Measurements from ENCODE around the gene CLDN19.
A peak's percentile ranks its signal among the peaks of the same experiment; 100 is the strongest.

CLDN19 gene

DNA sequence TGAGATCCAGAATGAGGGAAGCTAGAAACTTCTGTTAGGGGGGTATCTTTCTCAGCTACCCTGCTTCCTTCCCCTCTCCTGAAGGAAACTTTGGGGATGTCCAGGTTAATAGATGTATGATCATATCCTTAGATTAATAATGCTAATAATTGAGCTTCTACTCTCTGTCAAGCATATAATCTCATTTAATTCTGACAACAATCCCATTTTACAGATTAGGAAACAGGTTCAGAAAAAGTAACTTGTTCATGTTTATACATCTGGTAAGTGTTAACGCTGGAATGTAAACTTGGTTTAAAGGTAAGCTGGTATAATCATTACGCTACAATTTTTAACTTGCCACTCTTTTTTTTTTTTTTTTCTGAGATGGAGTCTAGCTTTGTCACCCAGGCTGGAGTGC is 43.1 kb upstream of the CLDN19 start:
- DNase-seq, result no peak
- peaks cover 45% of the 10 kb centered on the region for H3K36me3 ChIP-seq
- TF ChIP-seq, protein P1, sequence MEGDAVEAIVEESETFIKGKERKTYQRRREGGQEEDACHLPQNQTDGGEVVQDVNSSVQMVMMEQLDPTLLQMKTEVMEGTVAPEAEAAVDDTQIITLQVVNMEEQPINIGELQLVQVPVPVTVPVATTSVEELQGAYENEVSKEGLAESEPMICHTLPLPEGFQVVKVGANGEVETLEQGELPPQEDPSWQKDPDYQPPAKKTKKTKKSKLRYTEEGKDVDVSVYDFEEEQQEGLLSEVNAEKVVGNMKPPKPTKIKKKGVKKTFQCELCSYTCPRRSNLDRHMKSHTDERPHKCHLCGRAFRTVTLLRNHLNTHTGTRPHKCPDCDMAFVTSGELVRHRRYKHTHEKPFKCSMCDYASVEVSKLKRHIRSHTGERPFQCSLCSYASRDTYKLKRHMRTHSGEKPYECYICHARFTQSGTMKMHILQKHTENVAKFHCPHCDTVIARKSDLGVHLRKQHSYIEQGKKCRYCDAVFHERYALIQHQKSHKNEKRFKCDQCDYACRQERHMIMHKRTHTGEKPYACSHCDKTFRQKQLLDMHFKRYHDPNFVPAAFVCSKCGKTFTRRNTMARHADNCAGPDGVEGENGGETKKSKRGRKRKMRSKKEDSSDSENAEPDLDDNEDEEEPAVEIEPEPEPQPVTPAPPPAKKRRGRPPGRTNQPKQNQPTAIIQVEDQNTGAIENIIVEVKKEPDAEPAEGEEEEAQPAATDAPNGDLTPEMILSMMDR (IDR thresholded peaks at IDR 0.05; ENCODE audit: low read depth, low read length), result no peak
- no peak overlapping the region for H3K4me3 ChIP-seq (ENCODE audit: low read depth, low read length)
- no peaks in the 10 kb centered on the region for H3K27me3 ChIP-seq (ENCODE audit: insufficient read depth, low read depth, severe bottlenecking)
- H3K27ac ChIP-seq, result no peak overlapping the region
- no peaks in the 10 kb centered on the region for H3K9me3 ChIP-seq (ENCODE audit: severe bottlenecking)

DNA sequence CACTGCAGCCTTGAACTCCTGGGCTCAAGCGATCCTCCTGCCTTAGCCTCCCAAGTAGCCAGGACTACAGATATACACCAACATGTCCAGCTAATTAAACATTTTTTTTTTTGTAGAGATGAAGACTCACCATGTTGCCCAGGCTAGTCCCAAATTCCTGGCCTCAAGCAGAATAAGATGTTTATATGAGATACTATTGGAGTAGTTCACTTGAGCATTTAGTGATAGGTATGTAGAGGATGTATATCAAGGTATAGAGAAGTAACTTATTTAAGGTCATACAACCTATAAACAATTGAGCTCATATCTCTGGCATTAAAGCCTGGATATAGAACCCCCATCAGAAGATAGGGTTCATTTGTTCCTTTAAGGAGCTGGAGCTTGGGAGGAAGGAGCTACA is 40.1 kb upstream of the CLDN19 start:
- Histone ChIP-seq H3K36me3 (peaks cover 62% of the 10 kb centered on the region), H3K4me3 (ENCODE audit: low read depth, low read length) (no peak overlapping the region), H3K27ac (no peak overlapping the region), H3K9me3 (ENCODE audit: severe bottlenecking) (no peaks in the 10 kb centered on the region), H3K27me3 (ENCODE audit: insufficient read depth, low read depth, severe bottlenecking) (no peaks in the 10 kb centered on the region)
- DNase-seq, result no peak
- TF ChIP-seq, protein P1 (IDR thresholded peaks at IDR 0.05; ENCODE audit: low read depth, low read length), result no peak

DNA sequence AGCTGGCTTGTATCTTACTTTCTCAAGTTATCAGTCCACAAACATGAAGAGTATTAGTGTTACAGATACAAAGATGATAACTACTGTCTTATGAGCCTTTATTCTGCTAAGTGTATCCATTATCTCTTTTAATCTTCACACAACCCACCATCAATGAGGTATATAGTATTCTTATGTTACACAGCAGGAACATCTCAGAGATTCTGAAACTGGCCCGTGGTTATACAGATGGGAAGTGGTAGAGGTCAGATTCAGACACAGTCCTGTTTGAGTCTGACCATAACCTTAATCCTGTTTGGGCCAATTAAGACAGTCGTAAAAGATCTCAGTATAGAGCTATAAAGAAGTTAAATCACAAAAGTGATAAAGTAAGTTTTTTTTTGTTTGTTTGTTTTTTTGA is 39.7 kb upstream of the CLDN19 start:
- Histone ChIP-seq H3K9me3 (ENCODE audit: severe bottlenecking) (no peaks in the 10 kb centered on the region), H3K27me3 (ENCODE audit: insufficient read depth, low read depth, severe bottlenecking) (no peaks in the 10 kb centered on the region), H3K4me3 (ENCODE audit: low read depth, low read length) (no peak overlapping the region), H3K27ac (no peak overlapping the region), H3K36me3 (peaks cover 67% of the 10 kb centered on the region)
- DNase-seq, result no peak
- TF ChIP-seq, protein P1 (IDR thresholded peaks at IDR 0.05; ENCODE audit: low read depth, low read length), result no peak

DNA sequence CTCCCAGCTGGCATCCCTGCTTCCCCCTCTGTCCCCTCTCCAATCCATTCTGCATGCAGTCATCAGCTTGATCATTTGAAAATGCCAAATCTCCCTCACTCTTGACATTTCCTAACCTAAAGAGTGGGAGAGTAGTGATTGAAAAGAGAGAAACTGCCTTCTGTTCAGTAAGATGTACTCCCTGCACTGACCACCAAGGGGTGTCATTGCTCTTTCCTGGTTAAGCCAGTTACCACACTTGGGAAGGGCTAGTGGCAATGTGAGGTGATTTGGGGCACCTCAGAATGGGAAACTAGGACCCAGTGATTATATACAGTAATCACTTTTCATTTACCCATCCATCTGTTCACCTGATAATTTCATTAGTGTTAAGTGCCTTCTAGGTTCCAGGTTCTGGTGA is 37.8 kb upstream of the CLDN19 start:
- peak; percentile 74 for DNase-seq
- H3K4me3 ChIP-seq (ENCODE audit: low read depth, low read length), result no peak overlapping the region
- peak overlapping the region; percentile 41; the same call in 1 of the 2 replicates for H3K27ac ChIP-seq
- TF ChIP-seq, protein P1 (IDR thresholded peaks at IDR 0.05; ENCODE audit: low read depth, low read length), result peak; percentile 90
- no peaks in the 10 kb centered on the region for H3K27me3 ChIP-seq (ENCODE audit: insufficient read depth, low read depth, severe bottlenecking)
- peaks cover 76% of the 10 kb centered on the region for H3K36me3 ChIP-seq
- H3K9me3 ChIP-seq (ENCODE audit: severe bottlenecking), result no peaks in the 10 kb centered on the region

DNA sequence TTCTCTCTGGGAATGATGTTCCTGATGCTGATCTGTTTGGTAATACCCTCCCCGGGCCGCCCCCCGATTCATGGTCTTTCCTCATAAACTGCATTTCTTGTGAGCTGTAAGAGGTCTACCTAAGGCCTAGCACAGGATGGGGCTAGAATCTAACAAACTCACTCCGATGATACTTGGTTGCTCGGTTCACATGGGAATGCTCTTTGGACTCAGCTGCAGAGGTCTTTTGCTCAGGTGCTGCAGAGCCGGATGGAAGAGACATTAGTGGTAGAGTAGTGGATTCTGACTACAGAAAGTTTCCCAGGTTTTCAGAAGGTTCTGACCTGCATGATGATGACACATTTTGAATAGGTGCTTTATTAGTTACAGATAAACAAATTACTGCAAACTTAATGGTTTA is 36.5 kb upstream of the CLDN19 start:
- TF ChIP-seq, protein P1 (IDR thresholded peaks at IDR 0.05; ENCODE audit: low read depth, low read length), result no peak
- Histone ChIP-seq H3K36me3 (peaks cover 76% of the 10 kb centered on the region), H3K27me3 (ENCODE audit: insufficient read depth, low read depth, severe bottlenecking) (no peaks in the 10 kb centered on the region), H3K27ac (no peak overlapping the region), H3K4me3 (ENCODE audit: low read depth, low read length) (no peak overlapping the region), H3K9me3 (ENCODE audit: severe bottlenecking) (no peaks in the 10 kb centered on the region)
- no peak for DNase-seq

DNA sequence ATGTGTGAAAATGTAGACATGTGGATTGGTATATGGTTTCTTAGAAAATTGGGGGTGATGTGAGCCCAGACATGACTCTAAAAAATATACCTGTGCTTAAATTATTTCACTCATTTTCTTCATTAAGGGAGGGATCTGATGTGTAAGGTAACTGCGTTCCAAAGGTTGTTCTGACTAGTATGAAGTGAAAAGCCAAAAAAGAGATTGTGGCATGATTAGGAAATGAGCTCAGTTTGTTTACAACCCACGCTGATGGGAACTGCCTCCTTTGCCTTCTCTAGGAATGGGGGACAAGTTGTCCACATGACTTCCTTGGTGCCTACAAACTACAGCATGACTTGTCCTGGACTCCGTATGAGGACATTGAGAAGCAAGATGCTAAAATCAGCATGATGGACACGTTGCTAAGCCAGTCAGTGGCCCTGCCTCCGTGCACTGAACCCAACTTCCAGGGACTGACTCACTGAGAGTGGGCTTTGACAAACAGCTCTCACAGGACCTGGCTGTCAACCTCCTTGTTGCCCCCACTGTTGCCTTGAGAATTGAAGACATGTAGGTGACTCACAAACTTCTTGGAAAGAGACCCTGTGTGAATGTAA is 35.0 kb upstream of the CLDN19 start:
- H3K36me3 ChIP-seq, result peaks cover 76% of the 10 kb centered on the region
- no peak for DNase-seq

More for the DNA sequence above, 35.0 kb upstream of the CLDN19 start:
- TF ChIP-seq, protein P1 (IDR thresholded peaks at IDR 0.05; ENCODE audit: low read depth, low read length), result no peak
- no peaks in the 10 kb centered on the region for H3K9me3 ChIP-seq (ENCODE audit: severe bottlenecking)
- no peak overlapping the region for H3K27ac ChIP-seq
- no peaks in the 10 kb centered on the region for H3K27me3 ChIP-seq (ENCODE audit: insufficient read depth, low read depth, severe bottlenecking)
- H3K4me3 ChIP-seq (ENCODE audit: low read depth, low read length), result no peak overlapping the region

All from WERI-Rb-1 (cell line).